ENCODE data around the gene SLC9B1.

DNA sequence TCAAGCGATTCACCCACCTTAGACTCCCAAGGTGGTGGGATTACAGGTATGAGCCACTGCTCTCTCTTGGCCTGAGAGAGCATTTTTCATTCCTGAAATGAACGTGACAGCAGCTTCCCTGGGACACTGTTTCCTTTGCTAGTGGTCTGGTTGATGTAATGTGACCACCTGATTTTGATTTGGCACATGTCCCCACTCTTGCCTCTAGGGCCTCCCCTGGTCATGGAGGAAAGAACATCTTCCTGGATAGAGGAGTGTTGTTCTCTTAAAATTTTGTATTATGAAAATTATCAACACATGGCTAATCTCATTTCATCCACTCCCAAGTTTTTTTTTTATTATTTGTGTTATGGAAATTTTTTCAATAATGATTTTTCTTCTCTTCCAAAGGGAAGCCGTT, 33.3 kb upstream of the SLC9B1 start:
- TF ChIP-seq, protein P1, sequence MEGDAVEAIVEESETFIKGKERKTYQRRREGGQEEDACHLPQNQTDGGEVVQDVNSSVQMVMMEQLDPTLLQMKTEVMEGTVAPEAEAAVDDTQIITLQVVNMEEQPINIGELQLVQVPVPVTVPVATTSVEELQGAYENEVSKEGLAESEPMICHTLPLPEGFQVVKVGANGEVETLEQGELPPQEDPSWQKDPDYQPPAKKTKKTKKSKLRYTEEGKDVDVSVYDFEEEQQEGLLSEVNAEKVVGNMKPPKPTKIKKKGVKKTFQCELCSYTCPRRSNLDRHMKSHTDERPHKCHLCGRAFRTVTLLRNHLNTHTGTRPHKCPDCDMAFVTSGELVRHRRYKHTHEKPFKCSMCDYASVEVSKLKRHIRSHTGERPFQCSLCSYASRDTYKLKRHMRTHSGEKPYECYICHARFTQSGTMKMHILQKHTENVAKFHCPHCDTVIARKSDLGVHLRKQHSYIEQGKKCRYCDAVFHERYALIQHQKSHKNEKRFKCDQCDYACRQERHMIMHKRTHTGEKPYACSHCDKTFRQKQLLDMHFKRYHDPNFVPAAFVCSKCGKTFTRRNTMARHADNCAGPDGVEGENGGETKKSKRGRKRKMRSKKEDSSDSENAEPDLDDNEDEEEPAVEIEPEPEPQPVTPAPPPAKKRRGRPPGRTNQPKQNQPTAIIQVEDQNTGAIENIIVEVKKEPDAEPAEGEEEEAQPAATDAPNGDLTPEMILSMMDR (IDR thresholded peaks at IDR 0.05): no peak
- TF ChIP-seq POLR2A (IDR thresholded peaks at IDR 0.05) (no peak), EP300 (IDR thresholded peaks at IDR 0.05) (no peak)
